Neuronal stem cell (in vitro differentiated cells): ENCODE measurements around the gene CHI3L1.

Experiments used
- DNase-seq: peaks from one replicate; pipeline ENCODE4 v3.0.0-alpha.2; 2013; ENCODE audit warnings: low spot score
- H2AFZ ChIP-seq: one replicate; pipeline ENCODE4 v1.6.1; 2013; ENCODE audit warnings: mild to moderate bottlenecking, low read length, inconsistent platforms
- H2AK5ac ChIP-seq: 2 replicates; pipeline ENCODE4 v1.6.1; 2013; ENCODE audit warnings: low read depth, mild to moderate bottlenecking, inconsistent platforms, low read length, moderate library complexity, mixed read lengths
- H2BK120ac ChIP-seq: 2 replicates; pipeline ENCODE4 v1.6.1; 2013; ENCODE audit warnings: low read depth, mild to moderate bottlenecking, inconsistent platforms, low read length, moderate library complexity, mixed read lengths
- H2BK12ac ChIP-seq: one replicate; pipeline ENCODE4 v1.6.1; 2013; ENCODE audit warnings: low read length, inconsistent platforms
- H2BK15ac ChIP-seq: 2 replicates; pipeline ENCODE4 v1.6.1; 2013; ENCODE audit warnings: mild to moderate bottlenecking, low read length, inconsistent platforms, mixed read lengths
- H2BK5ac ChIP-seq: one replicate; pipeline ENCODE4 v1.6.1; 2013; ENCODE audit warnings: inconsistent platforms, mild to moderate bottlenecking, low read length, moderate library complexity
- H3K14ac ChIP-seq: one replicate; pipeline ENCODE4 v1.6.1; 2013; ENCODE audit warnings: low read length, inconsistent platforms
- H3K18ac ChIP-seq: 2 replicates; pipeline ENCODE4 v1.6.1; 2013; ENCODE audit warnings: low read length, inconsistent platforms
- H3K23ac ChIP-seq: 2 replicates; pipeline ENCODE4 v1.6.1; 2013; ENCODE audit warnings: low read depth, mild to moderate bottlenecking, mixed read lengths, low read length, inconsistent platforms; ENCODE audit not compliant: poor library complexity
- H3K27ac ChIP-seq: replicated peaks from 3 replicates; pipeline ENCODE4 v1.5.1; 2013; ENCODE audit warnings: low read length, inconsistent platforms
- H3K27me3 ChIP-seq, 3 experiments: 2 replicates each; pipeline ENCODE4 v1.6.1; 2013; ENCODE audit warnings: low read length in 3 of 3, mild to moderate bottlenecking in 2 of 3, inconsistent platforms in 1 of 3, low read depth in 1 of 3, mixed read lengths in 1 of 3, moderate library complexity in 1 of 3; ENCODE audit not compliant: control insufficient read depth in 3 of 3, insufficient read depth in 3 of 3
- H3K36me3 ChIP-seq, 2 donors: replicated peaks in 1 of 2; 2 replicates each; pipeline ENCODE4 v1.6.1; 2013; ENCODE audit warnings: low read length in 2 of 2; ENCODE audit not compliant: control insufficient read depth in 2 of 2, insufficient read depth in 2 of 2
- H3K4ac ChIP-seq: 2 replicates; pipeline ENCODE4 v1.6.1; 2013; ENCODE audit warnings: inconsistent platforms, mild to moderate bottlenecking, low read length, moderate library complexity
- H3K4me1 ChIP-seq, 2 donors: 1 replicate in 1 of 2; 2 replicates in 1 of 2; pipeline ENCODE4 v1.6.1; 2013; ENCODE audit warnings: low read length in 2 of 2, low read depth in 1 of 2; ENCODE audit not compliant: control insufficient read depth in 2 of 2, insufficient read depth in 1 of 2
- H3K4me2 ChIP-seq: one replicate; pipeline ENCODE4 v1.6.1; 2013; ENCODE audit warnings: mild to moderate bottlenecking, low read length, inconsistent platforms; ENCODE audit not compliant: insufficient read depth, poor library complexity, severe bottlenecking
- H3K4me3 ChIP-seq, 2 donors: 2 replicates each; pipeline ENCODE4 v1.5.1; 2013; ENCODE audit warnings: low read length in 2 of 2, mild to moderate bottlenecking in 2 of 2, inconsistent platforms in 1 of 2, moderate library complexity in 1 of 2
- H3K79me1 ChIP-seq: one replicate; pipeline ENCODE4 v1.6.1; 2013; ENCODE audit warnings: low read depth, mild to moderate bottlenecking, inconsistent platforms, low read length, moderate library complexity
- H3K9ac ChIP-seq: one replicate; pipeline ENCODE4 v1.6.1; 2013; ENCODE audit warnings: mild to moderate bottlenecking, low read depth, low read length, inconsistent platforms; ENCODE audit not compliant: poor library complexity
- H3K9me3 ChIP-seq, 2 donors: replicated peaks in 1 of 2; 2 replicates each; pipeline versions ENCODE3 to v1.6.1; 2013; ENCODE audit warnings: low read length in 2 of 2, mild to moderate bottlenecking in 2 of 2, inconsistent platforms in 1 of 2, low read depth in 1 of 2, mixed read lengths in 1 of 2, moderate library complexity in 1 of 2; ENCODE audit not compliant: control insufficient read depth in 2 of 2, insufficient read depth in 1 of 2
- H4K8ac ChIP-seq: one replicate; pipeline ENCODE4 v1.6.1; 2013; ENCODE audit warnings: low read depth, mild to moderate bottlenecking, inconsistent platforms, low read length, moderate library complexity
- H4K91ac ChIP-seq: one replicate; pipeline ENCODE4 v1.6.1; 2013; ENCODE audit warnings: low read length, low read depth, mild to moderate bottlenecking, inconsistent platforms; ENCODE audit not compliant: poor library complexity
- WGBS, 2 donors: extraction: QIAGEN DNeasy Blood & Tissue Kit; methylation state at CpG; one replicate each; pipeline ENCODE4 v1.1.7; 2013; ENCODE audit warnings: missing lambda C conversion rate in 2 of 2, mixed read lengths in 1 of 2; ENCODE audit not compliant: insufficient read length in 2 of 2, insufficient replicate concordance in 1 of 2; ENCODE audit errors: extremely low coverage in 2 of 2; 5-methylcytosine and 5-hydroxymethylcytosine counted together

CHI3L1 gene

GRCh38 chr1:203182387-203182953 is 4.0 kb downstream of the CHI3L1 start:
- no peak overlapping the region for H2AK5ac ChIP-seq
- no peak overlapping the region for H2AFZ ChIP-seq
- H3K18ac ChIP-seq: no peak overlapping the region
- no peak overlapping the region for H3K4me2 ChIP-seq
- no peak overlapping the region for H3K4ac ChIP-seq
- H3K79me1 ChIP-seq: no peaks in the 10 kb centered on the region
- H3K27me3 ChIP-seq: peaks cover 0 to 3% (median 0%) of the 10 kb centered on the region in 3 experiments
- H3K23ac ChIP-seq: no peak overlapping the region
- no peaks in the 10 kb centered on the region for H3K9me3 ChIP-seq
- no peak overlapping the region for H3K4me3 ChIP-seq
- H3K36me3 ChIP-seq: no peaks in the 10 kb centered on the region
- DNase-seq: no peak
- peaks cover 30 to 47% of the 10 kb centered on the region in 2 donors for H3K4me1 ChIP-seq
- H2BK5ac ChIP-seq: no peak overlapping the region
- no peak overlapping the region for H2BK120ac ChIP-seq
- peak overlapping the region; percentile 63 for H2BK15ac ChIP-seq
- H3K14ac ChIP-seq: no peak overlapping the region
- no CpG with 5 or more reads among the region's 7 CpGs for WGBS, 2 donors
- no peak overlapping the region for H3K27ac ChIP-seq
- no peak overlapping the region for H4K8ac ChIP-seq
- no peak overlapping the region for H3K9ac ChIP-seq
- H4K91ac ChIP-seq: no peak overlapping the region
- H2BK12ac ChIP-seq: no peak overlapping the region

DNA sequence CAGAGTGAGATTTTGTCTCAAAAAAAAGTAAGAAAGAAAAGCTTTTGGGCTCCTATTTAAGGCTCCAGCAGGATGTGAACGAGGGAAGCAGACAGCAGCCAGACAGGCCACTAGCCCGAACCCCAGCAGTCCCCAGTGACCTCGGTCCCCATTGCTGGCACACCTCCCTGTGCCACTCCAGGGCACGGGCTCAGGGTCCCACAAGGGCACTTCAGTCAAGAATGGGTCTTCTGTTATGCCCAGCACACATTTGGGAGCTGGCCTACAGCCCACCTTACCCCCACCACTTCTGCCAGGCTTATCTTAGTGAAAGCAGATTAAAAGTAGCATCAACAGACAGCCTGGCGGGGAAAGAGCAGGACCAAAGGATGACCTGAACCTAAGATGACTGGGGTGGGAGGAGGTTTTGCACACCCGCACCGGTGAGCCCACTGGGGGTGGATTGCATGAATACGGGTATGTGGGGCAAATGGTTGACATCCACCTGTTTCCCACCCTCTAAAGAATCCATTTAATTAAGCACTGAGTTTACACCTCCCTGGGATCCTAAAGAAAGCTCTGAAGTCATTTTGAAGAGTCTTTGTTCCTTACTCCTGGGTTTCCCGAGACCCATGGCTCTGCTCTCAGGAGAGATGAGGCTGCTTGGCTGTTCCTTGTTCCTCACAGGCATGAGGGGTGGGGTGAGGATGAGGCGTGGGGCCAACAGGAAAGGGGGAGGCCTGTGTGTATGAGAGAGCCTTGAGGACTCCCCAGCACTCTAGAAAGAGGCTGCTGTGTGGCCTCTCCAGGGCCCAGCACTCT is 4.7 kb downstream of the CHI3L1 start:
- Histone ChIP-seq H3K18ac (peak overlapping the region; percentile 73), H3K27ac (no peak overlapping the region), H3K79me1 (no peaks in the 10 kb centered on the region), H2BK120ac (no peak overlapping the region), H4K91ac (no peak overlapping the region), H3K4me1 (peaks cover 26 to 46% of the 10 kb centered on the region in 2 donors), H3K9ac (no peak overlapping the region), H3K14ac (no peak overlapping the region), H3K4me2 (no peak overlapping the region), H3K27me3 (peaks cover 0 to 9% (median 0%) of the 10 kb centered on the region in 3 experiments), H3K9me3 (no peaks in the 10 kb centered on the region), H2AK5ac (no peak overlapping the region), H2BK5ac (no peak overlapping the region), H2AFZ (no peak overlapping the region), H4K8ac (no peak overlapping the region), H3K36me3 (no peaks in the 10 kb centered on the region), H2BK12ac (no peak overlapping the region), H3K4ac (no peak overlapping the region), H2BK15ac (no peak overlapping the region), H3K23ac (no peak overlapping the region), H3K4me3 (no peak overlapping the region)
- no CpG with 5 or more reads among the region's 10 CpGs for WGBS, 2 donors
- DNase-seq: no peak

DNA sequence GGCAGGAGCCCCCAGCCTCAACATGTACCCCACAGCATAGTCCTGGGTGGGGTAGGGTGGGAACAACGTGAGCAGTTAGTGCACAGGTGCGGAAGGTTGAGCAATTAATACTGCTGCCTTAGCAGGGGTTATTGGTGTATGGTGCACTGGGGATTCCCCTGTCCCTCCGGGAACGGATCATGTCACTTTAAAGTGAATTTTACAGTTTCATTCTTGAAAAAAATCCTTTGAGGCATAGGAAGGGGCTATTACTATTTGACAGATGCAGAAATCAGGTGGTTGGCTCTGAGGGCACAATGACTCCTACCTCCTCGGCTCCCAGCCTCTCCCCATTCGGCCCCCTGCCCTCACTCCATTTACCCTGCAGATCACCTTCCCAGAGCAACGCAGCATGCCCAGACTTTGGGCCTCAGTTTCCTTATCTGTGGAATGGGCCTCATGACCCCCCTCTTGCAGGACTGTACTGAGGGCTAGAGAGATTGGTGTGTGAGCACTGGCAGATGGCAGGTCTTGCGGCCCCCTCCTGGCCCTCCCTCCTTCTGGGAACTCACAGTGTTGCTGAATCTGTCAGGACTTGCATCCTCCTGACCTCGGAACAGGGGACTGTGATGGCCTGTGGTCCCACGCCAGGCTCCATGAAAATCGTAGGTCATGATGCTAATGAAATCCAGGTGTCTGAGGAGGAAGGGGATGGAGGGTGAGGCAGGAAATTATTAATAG is 5.7 kb downstream of the CHI3L1 start:
- Histone ChIP-seq H2BK120ac (no peak overlapping the region), H3K4me2 (no peak overlapping the region), H3K79me1 (no peaks in the 10 kb centered on the region), H2BK5ac (no peak overlapping the region), H3K4me3 (no peak overlapping the region), H2BK15ac (no peak overlapping the region), H3K9ac (no peak overlapping the region), H3K18ac (peak overlapping the region; percentile 32), H3K4ac (no peak overlapping the region), H3K27me3 (peaks cover 0 to 13% (median 0%) of the 10 kb centered on the region in 3 experiments), H4K91ac (no peak overlapping the region), H3K9me3 (no peaks in the 10 kb centered on the region), H2AFZ (no peak overlapping the region), H2AK5ac (peak overlapping the region; percentile 83), H3K14ac (no peak overlapping the region), H2BK12ac (peak overlapping the region; percentile 24), H3K23ac (no peak overlapping the region), H3K4me1 (peaks cover 20 to 38% of the 10 kb centered on the region in 2 donors), H3K27ac (no peak overlapping the region), H4K8ac (no peak overlapping the region), H3K36me3 (no peaks in the 10 kb centered on the region)
- no peak for DNase-seq
- no CpG with 5 or more reads among the region's 11 CpGs for WGBS, 2 donors

- peak overlapping the region; percentile 73 for H2BK120ac ChIP-seq
- H2AFZ ChIP-seq: no peak overlapping the region
- peak overlapping the region; percentile 18 for H3K23ac ChIP-seq
- H3K18ac ChIP-seq: peak overlapping the region; percentile 86
- H3K36me3 ChIP-seq: no peaks in the 10 kb centered on the region
- H2BK15ac ChIP-seq: peak overlapping the region; percentile 90
- H4K91ac ChIP-seq: no peak overlapping the region
- H2BK5ac ChIP-seq: peak overlapping the region; percentile 25
- H3K4me2 ChIP-seq: no peak overlapping the region
- WGBS, 2 donors: no CpG with 5 or more reads among the region's 10 CpGs
- H3K27me3 ChIP-seq: peaks cover 0 to 9% (median 0%) of the 10 kb centered on the region in 3 experiments
- H3K27ac ChIP-seq: no peak overlapping the region
- no peaks in the 10 kb centered on the region for H3K79me1 ChIP-seq
- no peak overlapping the region for H4K8ac ChIP-seq
- H2AK5ac ChIP-seq: peak overlapping the region; percentile 85
- peak overlapping the region; percentile 68 for H2BK12ac ChIP-seq
- peaks cover 17 to 34% of the 10 kb centered on the region in 2 donors for H3K4me1 ChIP-seq
- peak overlapping the region; percentile 22 for H3K14ac ChIP-seq
- DNase-seq: no peak
- no peaks in the 10 kb centered on the region for H3K9me3 ChIP-seq
- no peak overlapping the region for H3K9ac ChIP-seq
- no peak overlapping the region for H3K4ac ChIP-seq
- no peak overlapping the region for H3K4me3 ChIP-seq
Measured at GRCh38 chr1:203179667-203180005, 6.9 kb downstream of the CHI3L1 start.
